HG02970 (cell line): ENCODE results near the gene SGK1.
"Not testable (repeated sequence)": the region's sequence is repeated elsewhere in the genome, so short reads cannot be mapped to it uniquely, and the experiment has no call there.

Source experiments
- ATAC-seq: cut with Tn5 transposase; IDR thresholded peaks from one replicate; pipeline ENCODE4 v1.9.1; 2021; ENCODE audit warnings: mild to moderate bottlenecking, moderate library complexity, moderate number of reproducible peaks; ENCODE audit not compliant: unreplicated experiment, low FRiP score

The SGK1 gene

DNA sequence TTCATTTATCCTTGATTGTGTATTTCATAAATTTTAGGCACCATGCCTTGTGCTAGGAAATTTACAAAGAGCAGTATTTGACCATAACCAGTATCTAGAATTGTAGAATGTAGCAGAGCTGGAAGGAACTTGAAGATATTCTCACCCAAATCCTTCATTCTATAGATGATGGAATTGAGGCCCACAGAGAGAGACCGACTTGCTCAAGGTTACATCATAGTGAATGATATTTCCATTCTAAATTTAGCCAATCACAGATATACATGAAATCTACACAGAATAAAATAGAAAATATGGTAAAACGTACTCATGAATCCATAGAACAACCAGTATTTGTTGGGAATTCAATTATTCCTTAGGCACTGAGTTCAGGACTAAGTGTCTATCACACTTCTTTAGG is 10.9 kb upstream of the SGK1 start:
- no peak for ATAC-seq

DNA sequence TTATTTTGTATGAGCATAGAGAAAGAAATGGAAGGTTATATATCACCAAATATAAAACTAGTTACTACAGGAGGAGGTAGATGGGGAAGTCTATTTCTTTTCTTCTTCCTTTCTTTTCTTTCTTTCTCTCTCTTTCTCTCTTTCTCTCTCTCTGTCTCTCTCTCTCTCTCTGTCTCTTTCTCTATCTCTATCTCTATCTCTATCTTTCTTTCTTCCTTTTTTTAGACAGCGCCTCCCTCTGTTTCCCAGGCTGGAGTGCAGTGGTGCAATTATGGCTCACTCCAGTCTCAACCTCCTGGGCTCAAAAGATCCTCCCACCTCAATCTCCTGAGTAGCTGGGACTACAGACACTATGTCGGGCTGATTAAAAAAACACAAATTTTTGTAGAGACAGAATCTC is 10.2 kb upstream of the SGK1 start:
- ATAC-seq = no peak

DNA sequence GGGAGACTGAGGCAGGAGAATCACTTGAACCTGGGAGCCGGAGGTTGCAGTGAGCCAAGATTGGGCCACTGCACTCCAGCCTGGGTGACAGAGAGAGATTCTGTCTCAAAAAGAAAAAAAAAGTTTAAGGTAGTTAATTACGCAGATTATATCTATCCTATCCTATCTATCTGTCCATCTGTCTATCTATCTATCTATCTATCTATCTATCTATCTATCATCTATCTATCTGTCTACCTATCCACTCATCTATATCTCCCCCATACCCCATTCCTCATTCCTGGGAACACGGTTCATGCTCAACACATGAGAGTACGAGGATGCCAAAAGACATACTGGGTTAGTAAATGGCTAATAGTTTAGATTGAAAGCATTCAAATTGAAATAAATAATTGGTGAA is 8.3 kb upstream of the SGK1 start:
- ATAC-seq = not testable (repeated sequence)

DNA sequence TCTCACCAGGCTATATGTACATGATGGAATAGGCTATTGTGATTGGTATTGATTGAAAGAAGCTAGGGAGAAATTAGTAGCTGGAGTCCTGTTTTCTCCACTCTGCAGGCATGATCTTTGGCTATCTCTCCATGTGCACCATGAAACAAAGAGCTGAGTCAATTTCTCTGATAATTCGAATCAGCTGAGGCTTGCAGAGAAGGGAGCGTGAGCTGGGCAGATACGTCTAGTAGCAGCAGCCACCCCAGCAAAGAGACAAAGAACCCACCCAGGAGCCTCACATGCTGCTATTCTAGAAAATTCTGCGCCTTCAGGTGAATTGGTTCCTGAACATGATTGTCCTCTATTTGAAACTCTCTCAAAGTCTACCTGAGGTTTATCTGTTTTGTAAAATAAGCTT is 6.9 kb upstream of the SGK1 start:
- ATAC-seq = no peak

DNA sequence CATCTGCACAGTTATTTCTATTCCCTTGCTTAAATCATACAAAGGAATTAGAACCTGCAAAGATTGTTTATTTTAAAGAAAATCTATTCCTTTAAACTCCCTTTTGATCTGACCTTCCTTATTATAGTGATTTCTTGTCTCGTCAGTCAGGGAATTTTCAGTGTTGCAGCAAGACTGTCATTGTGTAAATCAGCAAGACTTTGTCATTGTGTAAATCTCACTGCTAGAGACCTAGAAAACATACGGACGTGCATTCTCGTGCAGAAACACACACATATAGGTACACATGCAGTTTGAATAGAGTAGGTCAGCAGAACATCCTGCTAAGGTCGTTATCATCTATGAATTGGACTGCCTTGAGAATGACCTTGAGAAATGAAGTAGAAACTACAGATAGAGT is 6.2 kb upstream of the SGK1 start:
- no peak for ATAC-seq

DNA sequence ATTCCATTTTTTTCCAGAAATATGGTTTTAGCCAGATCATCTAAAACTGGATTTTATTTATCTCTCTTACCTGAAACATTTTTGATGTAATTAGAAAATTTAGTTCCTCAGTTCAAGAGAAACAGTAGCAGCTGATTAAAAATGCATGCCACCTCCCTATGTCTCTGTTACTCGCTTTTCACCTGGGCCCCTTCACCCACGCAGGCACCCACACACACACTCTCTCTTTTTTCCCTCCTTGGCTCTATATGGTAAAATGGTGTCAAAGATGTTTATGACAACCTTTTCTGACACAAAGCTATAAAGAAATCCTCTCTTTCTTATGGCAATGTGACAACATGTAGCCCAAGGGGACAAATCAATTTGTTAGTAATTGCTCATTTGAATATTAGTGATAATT is 5.8 kb upstream of the SGK1 start:
- no peak for ATAC-seq

DNA sequence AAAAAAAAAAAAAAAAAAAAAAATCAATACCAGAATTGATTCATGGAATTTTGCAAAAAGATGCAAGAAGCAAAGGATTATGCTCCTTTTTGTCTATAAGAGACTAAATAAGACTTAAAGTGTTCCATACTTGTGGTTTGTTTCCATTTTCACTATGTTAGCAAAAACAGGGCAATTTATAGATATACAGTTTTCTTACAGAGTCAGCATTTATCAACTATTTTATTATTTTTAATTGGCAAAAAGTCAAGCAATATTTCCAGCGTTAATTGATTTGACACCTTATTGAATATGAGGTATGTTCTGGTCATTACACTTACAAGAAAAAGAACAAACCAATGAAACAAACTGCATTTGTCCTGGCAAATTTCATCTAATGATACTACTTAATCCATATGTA is 5.4 kb upstream of the SGK1 start:
- no peak for ATAC-seq

DNA sequence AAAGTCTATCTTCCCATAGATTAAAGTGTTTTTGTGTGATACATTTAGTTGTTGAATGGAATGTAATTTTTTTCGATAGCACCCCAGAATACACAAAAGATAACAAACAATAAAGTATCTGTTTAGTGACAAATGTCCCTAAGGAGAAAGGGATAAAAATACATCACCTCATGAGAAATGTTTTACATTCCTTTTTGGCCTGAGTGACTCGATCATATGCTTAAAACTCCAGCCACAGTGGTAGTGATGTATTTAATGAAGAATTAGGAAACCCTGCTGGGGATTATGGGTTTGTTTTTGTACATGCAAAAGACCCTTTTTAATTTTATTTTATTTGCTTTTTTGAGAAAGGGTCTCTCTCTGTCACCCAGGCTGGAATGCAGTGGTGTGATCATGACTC is 4.3 kb upstream of the SGK1 start:
- ATAC-seq = no peak

DNA sequence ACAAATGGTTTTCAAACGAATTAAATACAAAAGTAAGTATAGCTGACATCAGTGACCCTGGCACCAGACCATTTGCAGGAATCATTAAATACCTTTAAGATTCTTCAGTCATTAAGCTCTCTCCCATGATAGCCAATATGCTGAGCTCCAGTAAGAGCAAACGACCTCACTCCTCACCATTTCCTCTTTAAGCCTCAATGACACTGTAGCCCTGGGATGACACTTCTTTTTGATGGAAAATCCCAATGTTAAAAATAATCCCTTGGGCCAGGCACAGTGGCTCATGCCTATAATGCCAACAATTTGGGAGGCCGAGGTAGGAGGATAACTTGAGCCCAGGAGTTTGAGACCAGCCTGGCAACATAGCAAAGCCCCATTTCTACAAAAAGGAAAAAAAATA is 3.3 kb upstream of the SGK1 start:
- ATAC-seq = no peak

DNA sequence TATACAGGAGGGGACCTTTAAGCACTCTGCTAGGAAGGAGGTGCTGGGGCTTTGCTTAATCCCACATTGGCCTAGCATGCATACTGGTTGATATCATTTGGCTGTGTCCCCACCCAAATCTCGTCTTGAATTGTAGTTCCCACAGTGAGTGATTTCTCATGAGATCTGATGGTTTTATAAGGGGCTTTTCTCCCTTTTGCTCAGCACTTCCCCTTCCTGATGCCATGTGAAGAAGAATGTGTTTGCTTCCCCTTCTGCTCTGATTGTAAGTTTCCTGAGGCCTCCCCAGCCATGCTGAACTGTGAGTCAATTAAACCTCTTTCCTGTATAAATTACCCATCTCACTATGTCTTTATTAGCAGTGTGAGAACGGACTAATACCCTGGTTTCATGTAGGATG is 1.8 kb upstream of the SGK1 start:
- ATAC-seq = not testable (repeated sequence)

DNA sequence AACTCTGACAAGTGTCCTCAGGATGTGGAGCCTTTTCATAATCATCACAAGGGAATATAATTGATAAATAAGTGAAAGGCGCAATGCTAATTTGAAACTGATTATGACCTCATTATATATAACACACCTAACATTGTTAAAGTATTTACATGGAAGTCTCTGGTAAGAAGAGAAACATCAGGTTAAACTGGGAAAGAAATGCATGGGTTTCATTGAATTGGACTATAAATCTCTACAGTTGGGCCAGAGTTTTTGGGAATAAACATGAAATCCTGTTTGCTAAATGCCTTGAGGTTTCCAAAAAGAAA is 1.0 kb upstream of the SGK1 start:
- ATAC-seq = no peak

DNA sequence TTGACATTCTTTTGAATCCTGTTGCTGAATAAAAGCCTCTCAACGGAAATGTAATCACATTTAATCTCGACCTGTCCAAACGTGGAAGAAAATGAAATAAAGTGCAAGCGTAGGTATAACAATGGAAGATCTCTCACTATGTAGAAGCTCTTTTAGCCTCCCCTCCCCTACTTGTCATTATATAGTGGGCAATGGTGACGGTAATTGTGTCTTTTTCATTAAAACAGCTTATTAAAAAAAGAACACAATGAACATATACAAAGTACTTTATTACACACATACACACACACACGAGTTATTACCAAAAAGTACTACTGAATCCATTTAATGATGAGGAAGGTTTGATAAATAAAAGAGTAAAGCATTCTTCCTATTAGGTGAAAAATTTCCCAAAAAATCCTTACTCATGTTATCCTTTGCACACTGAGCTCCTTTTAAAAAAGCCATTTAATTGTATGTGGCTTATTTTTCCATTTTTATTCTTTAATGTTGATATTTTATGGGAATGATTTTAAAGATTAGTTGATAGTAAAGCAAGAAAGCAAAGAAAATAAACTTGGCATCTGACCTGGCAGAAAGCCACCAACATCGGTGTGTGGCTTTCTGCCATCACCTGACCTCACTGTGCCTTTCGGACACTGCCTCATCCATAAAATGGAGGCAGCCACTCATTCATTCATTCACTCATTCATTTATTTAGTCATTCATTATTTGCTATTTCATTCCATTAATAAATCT is 493 bp upstream of the SGK1 start:
- no peak for ATAC-seq

DNA sequence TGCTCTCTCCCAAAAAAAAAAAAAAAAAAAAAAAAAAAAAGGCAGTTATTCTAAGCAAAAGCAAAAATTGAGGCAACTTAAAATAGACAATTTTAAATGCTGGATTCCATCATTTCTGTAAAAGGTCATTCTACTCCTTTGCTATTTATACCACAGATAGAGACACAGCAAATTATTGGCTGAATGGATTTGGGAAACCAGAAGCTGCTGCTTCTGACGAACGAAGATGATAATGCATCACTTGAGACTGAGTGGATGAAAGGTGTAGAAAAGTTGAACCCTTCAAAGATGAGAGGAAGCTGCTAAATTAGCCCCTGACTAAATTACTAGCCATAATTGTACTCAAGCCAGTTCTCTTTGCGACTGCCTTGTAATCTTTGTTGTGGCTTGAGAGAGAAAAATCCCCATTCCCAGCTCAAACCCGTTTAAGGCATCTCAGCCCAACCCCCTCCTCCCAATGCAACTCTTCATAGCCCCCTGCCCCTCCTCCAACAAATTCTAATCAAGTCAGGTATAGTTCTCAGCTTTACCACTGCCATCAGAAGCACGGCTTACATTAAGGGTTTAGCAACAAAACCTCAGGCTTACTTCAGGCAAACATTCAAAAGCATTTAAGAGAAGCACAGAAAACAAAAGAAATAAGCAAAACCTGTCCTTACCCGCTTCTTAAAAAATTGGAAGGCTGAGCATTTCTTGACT is 1.0 kb downstream of the SGK1 start:
- no peak for ATAC-seq

DNA sequence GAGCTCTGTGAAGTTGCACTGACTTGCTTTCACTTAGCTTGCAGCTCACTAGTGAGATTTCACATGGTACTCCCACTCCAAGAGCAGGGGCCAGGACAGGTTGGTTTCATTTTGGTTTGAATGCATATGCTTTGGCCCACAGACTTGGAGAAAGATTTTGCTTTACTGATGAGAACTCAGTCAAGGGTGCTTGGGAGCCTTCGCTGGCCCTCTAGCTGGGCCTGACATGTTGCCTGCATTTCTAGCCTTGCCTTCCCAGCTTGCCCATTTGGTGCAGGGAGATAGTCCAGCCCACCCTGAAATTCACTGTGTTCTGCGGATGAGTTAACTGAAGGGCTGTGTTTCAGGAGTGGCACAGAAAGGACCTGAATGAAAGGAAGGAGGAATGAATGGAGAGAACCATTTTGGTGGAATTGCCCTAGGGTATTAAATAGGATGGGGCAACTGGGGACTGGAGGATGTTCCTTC is 1.9 kb downstream of the SGK1 start:
- ATAC-seq = no peak

DNA sequence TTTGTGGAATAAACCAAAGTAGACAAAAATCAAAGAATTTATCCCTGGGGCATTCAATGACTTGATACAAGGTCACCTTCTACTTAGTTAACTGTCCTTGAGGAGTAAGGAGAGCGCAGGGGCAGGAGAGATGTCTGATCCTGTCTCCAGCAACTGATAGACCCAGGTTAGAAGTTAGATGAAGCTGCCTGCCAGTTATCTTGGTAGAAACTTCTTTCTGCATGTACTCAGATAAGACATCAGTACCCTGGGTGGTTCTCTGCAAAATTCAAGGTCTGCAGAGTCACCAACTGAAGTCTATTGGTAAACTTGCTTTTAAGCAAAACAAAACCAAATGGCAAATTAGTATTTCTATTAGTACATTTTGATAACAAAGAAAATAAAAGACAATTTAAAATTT is 2.7 kb downstream of the SGK1 start:
- no peak for ATAC-seq

DNA sequence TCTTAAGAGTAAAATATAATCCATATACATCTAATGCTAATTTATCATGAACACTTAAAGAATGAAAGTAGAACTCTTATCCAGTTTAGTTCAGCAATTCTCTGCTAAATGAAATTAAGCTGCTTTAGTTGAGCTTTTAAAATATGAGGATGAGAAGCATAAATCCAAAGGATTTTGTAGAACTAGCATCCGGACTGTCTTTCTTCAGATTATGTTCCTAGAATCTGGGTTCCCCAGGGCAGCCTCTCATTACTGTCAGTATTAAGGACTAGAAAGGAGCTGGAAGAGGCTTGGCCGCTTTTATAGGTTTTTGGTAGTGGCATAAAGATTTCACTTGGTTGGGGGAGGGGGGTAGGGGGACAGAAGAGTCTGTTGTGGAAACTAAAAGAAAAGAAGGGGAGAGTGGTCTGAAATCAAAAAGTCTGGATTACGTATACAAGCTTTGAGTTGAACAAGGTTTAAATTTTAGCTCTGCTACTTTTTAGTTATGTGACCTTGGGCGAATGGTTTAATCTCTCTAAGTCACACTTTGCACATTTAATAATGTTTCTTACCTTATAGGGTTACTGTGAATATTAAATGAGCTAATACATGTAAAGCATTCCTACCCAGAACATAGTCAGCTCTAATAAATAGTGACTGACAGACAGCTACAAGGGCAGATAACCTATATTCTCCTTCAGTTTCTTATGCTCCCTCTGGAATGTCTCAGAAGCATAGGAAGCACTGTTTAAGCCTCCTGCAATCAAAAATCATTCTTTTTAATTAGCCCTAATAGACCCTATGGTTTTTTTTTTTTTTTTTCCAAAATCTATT is 3.7 kb downstream of the SGK1 start:
- no peak for ATAC-seq

DNA sequence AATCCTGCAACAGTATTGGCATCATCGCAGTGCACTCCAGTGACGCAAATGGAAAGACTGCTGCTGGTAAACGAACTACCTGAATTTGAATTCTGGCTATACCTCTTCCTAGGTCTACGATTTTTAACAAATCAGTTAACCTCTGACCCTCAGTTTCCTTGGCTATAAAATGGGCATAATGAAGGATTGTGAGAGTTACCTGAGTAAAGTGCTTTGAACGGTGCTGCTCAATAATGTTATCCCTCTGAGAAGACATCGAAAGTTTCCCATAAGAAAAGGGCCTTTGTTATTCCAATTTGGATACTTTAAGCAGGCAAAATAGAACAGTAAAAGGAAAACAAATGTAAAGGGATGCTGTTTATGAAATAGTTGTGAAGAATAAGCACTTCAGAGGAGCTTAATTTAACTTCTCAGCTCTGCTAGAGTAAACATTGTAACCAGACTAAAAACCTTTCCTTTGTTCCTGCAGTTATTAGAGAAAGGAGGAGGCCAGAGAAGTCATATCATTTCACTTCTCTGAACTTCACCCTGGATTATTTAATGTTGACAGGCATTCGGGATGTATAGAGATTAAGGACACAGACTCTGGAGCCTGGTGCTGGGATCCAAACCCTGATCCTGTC is 5.8 kb downstream of the SGK1 start:
- ATAC-seq = no peak

DNA sequence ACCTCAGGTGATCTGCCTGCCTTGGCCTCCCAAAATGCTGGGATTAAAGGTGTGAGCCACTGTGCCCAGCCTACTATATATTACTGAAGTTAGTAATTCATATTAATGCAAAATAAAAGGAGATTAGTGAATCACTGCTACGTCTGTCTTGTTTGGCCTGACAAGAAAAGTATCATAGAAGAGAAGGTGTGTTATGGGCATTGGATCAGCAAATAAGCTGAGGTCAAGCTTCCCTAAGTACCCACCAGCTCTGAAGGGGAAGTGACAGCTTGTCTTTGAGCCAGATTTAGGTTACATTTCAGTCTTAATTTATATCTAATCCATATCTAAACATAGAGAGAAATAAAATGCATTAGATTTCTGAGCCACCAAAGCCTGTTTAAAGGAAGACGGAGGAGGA is 7.1 kb downstream of the SGK1 start:
- ATAC-seq = no peak

DNA sequence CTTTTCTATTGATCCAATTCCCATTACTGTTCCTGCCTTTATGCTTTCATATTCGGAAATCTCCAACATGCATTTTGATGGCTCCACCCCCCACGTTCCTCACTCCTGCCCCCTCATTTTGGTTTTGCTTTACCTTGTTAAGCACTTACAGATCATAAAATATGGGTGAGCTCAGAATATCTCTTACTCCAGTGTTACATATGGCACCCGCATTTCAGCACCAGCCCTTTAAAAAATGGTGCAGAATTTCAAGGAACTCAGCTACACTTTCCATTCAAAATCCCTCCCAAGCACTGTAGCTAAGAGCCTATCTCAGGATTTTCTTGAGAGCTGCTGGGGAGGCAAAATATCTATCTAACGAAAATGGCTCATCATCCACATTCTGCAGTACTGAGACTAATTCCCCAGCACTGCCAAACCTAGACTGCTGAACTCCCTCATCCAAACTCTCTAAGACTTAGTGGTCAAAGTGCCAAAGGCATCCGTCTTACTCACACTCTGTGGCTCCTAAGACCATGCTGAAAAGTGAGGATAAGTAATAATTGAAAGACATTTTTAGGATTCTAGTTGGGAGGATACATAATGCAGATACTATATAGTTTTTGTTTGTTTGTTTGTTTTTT is 7.8 kb downstream of the SGK1 start:
- ATAC-seq = no peak

DNA sequence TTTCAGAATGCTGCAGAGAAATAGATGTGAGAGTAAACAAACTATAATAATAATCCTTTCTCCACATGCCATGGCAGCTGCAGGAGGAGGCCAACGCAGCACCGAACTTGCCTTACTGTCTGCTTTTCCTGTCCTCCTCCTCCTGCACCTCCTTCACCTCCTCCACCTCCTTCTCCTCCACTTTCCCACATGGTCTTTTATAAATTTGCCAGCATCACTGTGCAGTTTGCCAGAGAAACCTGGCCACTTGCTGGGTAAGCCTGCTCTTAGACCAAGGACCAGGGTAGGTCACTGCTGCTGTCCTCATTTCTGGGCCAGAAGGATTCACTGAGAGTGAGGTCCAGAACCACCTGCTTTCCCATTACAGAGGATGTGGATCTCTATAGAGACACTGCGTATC is 8.7 kb downstream of the SGK1 start:
- no peak for ATAC-seq

DNA sequence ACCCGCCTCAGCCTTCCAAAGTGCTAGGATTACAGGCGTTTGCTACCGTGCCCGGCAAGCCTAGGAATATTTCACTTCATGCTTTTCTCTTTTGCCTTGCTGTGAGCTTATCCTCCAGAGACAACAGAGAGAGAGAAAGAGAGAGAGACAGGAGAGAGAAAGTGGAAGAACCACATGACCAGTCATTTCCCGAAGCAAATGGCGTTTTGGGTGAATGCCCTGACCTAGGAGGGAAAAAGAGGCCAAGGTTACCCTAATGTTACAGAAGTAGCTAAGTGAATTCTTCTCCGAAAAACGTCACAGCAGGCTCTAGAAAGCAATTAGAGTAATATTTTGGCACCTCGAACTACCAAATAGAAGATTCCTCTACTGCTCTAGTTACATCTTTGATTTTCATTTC is 9.1 kb downstream of the SGK1 start:
- ATAC-seq = no peak
